D341Med (cell line): ENCODE data around the gene JADE2.
A peak's percentile ranks its signal among the peaks of the same experiment; 100 is the strongest.
"Not testable (repeated sequence)": the region's sequence is repeated elsewhere in the genome, so short reads cannot be mapped to it uniquely, and the experiment has no call there.

ENCODE experiments used
- DNase-seq: peaks from one replicate; pipeline ENCODE4 v3.0.0; 2012; ENCODE audit warnings: low spot score

Gene JADE2

DNA sequence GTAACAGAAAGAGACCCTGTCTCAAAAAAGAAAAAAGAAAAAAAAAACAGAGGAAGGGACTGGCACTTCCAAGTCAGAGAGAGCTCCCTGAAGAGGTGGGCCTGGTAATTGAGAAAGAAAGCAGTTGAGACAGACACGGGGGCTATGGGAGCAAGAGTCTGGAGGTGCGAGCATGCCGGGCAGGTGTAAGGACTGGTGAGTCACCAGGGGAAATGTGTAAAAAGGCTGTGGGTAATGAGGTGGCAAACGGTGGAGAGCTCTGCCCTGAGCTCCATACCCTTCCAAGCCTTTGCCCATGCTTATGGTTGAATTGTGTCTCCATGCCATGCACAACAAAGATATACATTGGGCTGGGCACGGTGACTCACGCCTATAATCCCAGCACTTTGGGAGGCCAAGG lies 18.0 kb upstream of the JADE2 start:
- DNase-seq, result no peak

DNA sequence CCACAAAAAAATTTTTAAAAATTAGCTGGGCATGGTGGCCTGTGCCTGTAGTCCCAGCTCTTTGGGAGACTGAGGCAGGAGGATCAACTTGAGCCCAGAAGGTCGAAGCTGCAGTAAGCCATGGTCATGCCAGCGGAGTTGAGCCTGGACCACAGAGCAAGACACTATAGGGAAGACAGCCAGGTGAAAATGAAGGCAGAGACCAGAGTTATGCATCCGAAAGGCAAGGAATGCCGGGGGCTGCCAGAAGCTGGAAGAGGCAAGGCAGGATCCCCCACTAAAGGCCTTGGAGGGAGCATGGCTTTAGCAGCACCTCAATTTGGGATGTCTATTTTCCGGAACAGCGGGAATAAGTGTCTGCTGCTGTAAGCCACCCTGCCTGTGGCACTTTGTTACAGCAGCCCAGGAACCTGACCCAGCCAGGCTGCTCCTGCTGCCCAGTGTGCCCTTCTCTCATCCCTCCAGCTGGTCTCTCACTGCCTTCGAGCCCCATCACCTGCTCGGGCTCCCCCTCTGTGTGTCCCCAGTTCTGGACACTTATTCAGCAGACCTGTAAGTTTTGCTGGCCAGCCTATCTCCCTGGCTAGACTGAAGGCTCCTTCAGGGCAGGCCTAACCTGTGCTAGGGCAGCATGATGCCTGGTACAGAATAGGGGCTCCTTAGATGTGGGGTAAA lies 16.8 kb upstream of the JADE2 start:
- DNase-seq, result no peak

DNA sequence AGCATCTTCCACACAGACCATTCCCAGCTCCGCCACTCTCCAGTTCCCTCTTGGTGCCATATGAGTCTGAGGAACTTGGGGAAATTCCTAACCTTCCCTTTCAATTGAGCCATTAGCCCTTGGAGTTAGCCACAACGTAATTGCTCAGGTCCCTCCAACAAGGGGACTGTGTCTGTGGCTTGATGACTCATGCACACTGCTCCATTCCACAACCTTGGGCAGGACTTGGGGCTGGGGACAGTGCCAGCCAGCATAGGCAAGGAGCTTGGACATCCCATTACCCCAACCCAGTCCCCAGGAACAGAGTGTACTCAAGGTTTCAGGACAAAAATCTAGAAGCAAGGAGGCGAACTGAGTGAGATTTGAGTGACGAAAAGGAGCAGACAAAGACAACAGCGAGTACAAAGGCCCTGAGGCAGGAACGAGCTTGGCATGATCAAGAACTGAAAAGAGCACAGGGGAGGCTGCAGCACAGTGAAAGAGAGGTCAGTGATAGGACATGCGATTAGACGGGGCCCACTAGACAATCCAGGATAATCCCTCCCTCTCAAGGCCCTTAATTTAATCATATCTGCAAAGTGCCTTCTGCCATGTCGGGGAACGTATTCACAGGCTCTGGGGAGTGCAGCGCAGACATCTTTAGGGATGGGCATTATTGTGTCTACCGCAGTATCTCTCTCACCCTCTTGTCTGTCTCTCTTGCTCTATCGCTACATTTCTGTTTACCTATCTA lies 16.0 kb upstream of the JADE2 start:
- DNase-seq, result peak; percentile 68

DNA sequence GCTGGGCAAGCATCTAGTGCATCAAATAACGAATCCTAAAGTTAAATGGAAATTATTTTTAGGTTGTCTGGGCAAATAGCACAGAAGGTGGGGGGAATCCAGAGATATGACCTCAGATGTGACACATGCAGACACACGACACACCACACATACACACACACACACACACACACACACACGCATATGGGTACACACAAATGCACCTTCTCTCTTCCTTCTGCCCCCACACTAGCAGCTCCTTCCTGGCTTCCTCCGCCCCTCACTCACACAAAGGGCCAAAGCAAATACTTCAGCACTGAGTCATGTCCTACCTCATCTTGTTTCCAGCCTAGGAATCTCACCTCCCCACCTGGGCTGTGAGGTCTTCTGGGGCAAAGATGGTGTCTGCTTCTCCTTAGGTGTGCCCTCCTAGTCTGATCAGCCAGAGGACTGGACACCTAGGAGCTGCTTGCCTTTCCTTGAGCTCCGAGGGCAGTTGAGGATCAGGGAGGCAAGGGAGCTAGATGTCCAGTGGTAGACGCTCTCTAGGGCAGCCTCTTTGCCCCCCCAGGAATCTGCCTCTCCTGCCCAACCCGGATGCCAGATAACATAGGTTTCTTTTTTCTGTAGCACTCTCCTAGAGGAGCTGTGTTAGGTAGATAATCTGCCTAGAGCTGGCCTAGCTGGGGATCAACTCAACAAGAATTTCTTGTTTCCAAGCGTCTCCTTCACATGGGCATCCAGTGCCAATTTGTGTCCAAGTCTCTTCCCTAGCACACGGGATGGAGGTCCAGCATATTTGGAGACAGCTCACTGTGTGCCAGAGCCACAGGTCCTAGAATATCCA lies 14.3 kb upstream of the JADE2 start:
- no peak for DNase-seq

DNA sequence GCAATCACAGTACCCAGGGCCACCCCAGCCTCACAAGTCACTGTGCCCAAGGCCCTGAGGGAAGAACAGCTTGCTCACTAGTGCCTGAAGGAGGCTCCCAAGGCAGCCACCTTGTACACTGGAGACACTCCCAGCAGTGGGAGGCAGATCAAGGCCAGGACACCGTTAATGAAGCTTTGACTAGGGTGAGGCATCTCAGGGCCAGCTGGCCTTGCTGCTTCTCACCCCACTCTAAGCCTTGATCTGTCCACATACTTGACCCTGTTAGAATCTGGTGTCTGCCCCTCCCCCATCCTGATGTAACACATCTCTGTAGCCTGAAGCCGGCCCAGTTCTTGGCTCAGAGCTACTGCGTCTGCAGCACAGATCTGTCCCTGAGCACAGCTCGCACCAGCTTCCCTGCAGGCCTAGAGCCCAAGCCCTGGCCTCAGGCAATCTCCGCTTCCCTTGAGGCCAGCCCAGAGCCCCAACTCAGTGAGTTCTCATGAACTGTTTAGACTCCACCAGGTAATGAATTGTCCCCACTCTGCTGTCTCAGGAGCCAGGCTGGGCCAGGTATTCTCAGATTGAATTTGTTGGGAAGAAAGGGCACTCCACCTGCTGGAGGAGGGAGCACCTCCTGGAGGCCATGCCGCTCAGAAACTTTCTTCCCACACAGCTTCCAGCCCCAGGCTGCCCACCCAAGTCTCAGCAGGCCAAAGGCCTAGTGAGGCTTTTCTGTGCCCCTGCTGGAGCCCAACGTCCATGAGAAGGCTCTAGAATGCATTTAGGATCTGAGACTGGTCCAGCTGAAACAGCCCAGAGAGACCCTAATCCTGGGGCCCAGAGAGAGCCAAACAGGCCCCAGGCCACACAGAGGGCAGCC lies 13.4 kb upstream of the JADE2 start:
- DNase-seq, result no peak

- no peak for DNase-seq
Observed at GRCh38 chr5:134512661-134512999, 12.8 kb upstream of the JADE2 start.

DNA sequence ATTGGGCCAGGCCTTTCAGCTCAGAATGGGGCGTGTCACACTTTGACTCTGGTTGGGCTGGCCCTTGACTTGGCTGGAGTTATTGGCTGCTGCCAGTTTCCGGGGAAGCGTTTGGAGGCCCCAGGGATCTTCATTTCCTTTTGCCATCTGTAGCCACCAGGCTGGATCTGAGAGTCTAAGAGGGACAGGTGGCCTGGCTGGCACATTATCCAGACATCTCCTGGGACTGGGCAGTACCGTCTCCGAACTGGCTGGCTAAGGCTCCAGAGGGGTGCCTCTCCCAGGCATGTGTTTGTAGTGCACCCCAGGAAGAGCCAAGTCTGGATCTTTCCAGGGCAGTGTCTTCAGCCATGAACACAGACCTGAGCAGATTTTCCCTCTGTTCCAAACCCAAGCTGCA lies 9.7 kb upstream of the JADE2 start:
- peak; percentile 73 for DNase-seq

- DNase-seq, result not testable (repeated sequence)
Observed at GRCh38 chr5:134516984-134517383, 8.5 kb upstream of the JADE2 start.

GRCh38 chr5:134517553-134517952 lies 7.9 kb upstream of the JADE2 start:
- no peak for DNase-seq

GRCh38 chr5:134519989-134520388 lies 5.5 kb upstream of the JADE2 start:
- DNase-seq, result no peak

DNA sequence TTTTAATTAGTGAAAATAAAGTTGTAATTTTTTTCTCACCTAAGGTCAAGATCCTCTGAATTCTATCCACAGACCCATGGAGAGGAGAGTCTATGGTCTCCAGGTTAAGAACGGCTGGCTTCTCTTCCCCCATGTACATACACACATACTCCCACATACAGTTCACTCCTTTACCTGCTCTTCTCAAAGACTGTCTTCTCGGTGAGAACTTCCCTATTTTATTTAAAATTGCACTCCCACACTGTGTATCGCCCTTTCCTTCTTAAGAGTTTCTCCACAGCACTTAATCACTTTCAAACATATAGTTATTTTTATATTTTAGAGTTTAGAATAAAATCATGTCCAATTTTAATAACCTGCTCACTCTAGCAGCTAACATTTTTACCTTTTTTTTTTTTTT lies 3.6 kb upstream of the JADE2 start:
- no peak for DNase-seq

GRCh38 chr5:134523543-134524271 lies 1.8 kb upstream of the JADE2 start:
- DNase-seq, result no peak

DNA sequence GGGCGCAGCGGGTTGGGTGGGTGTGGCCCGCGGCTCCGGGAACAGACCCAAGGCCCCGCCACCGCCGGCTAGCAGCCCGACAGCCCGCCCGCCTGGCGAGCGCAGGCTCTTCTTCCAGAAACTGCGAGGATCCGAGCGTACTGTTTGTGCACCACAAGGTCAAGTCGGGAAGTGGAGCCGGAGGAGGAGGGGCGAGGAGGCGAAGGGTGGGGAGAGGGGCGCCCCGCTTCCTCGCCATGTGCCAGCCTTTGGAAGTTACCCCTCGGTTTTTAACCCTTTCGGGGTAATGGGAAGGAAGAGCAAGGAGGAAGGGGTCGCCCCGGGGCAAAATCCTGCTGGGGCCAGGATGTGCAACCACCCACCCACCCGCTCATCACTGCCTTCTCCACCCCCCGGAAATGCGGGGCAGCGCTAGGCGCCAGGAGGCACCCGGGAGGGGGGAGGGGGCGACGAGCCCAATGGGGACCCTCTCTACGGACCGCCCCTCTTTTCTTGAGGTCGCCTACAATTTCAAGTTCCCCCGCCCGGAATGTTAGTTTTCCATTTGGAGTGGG lies 1.1 kb upstream of the JADE2 start:
- peak; percentile 83 for DNase-seq

- DNase-seq, result peak; percentile 69
Observed at GRCh38 chr5:134525683-134526482, 413 bp downstream of the JADE2 start.

DNA sequence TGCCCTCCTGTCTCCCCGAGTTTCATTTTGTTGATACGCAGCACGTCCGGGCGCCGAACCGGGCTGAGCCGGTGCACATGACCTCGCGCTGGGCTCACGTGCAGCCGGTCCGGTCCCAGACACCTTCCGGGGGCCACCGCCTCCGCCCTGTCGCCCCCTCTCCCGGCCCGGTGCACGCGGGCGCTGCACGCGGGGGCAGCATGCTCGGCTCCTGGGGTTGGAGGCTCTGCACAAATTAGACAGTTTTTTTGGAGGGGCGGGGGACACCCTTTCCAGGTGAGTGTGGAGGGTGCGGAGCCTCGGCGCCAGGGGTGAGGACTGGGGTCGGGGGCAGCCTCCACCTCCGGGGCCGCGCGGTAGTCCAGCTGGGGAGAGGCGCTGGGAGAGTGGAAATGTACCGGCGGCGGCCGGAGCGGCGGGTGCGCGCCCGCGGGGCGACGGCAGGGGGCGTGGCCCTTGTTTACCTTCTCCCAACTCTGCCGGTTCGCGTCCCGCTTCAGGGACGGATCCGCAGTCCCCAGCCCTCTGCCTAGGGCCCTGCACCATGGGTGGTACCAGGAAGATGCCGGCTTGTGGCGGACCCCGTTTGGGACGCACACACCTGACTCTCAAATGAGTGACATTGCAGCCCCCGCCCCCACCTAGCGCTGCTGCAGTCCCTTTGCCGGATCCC lies 1.1 kb downstream of the JADE2 start:
- DNase-seq, result peak; percentile 79

DNA sequence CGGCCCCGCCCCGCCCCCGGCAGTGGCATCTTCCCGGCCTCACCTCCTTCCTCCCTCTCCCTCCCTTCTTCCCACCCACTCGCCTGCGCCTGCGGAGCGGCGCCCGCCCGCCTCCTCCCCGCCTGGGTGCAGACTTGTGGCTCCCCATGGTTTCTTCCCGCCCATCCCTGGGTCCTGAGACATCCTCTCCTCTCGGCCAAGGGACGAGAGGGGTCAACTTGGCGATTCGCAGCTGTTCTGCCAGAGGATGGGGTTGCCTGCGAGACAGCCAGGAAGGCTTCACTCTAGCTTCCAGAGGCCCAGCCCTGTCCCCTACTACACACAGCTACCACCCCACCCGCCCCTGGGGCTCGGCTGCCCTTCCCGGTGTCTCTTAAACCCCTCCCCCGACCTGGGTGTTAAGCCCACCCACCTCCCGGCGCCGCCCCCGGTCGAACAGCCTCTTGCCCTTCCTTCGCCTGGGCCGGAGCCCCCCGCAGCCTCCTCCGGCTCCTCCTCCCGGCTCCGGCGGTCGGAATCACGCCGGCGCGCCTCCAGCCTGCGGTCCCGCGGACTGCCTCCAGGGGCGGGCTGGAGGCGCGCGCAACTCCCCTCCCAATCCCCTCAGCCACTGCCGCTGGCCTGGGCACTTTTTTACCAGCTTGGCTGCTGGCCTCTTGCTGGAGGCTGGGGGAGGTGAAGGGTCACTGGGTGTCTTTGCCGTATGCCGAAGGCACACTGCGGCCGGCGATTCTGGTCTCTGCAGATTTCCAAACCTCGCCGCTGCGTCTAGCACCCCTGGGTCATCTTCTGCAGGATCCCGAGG lies 1.9 kb downstream of the JADE2 start:
- peak; percentile 90 for DNase-seq

DNA sequence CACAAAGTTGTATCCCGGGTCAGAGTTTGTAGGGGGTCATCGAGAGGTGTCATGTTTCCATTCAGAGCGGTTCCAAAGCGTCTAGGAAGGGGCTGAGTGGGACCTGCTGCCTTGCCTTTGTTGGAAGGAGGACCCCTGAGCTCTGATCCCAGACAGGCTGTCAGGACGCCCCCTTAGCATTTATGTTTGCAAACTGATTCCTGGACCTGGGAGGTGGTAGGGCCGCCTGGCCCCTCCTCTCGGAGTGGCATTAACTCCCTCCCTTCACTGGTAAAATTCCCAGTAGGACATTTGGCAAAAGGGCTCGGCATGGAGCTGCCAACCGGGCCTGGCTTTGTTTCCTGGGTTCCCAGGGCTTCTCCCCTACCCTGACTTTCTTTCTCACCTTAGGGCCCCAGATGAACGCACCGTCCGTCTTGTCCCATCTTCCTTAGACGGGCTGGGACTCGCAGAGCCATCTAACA lies 2.5 kb downstream of the JADE2 start:
- peak; percentile 21 for DNase-seq

- no peak for DNase-seq
Observed at GRCh38 chr5:134528556-134528955, 3.1 kb downstream of the JADE2 start.

DNA sequence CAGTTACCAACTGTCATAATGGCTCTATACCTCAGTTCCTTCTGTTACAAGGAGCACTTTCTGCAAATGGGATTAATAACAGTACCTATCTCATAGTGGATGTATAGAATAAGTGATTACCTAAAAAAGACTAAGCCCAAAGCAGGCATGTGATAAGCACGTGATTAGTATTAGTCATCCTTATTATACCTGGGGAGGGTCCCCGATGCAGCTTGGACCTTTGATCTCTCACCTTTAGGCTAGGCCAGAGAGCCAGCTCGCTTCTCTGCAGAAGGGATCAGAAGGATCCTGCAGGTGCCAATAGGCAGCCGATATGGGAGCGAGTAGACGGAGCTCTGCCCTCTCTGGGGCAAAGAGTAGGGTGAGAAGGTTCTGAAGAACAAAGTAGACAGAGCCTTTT lies 4.0 kb downstream of the JADE2 start:
- DNase-seq, result no peak
